GDM1 (cell line): ENCODE results near the gene UTP20.

Experiments
- DNase-seq: peaks from one replicate; lab custom pipeline; 2025; lab: John Stamatoyannopoulos, UW

The UTP20 gene

GRCh38 chr12:101280006-101280505 is at the start of gene UTP20:
Gene UTP20, plus strand, starts transcription at chr12:101280105. Its CDS starts 178 bp downstream, at chr12:101280283.
- DNase-seq: peak; percentile 74

GRCh38 chr12:101230547-101230946 is 49.4 kb upstream of the UTP20 start:
- DNase-seq: no peak

GRCh38 chr12:101231636-101232035 is 48.3 kb upstream of the UTP20 start:
- DNase-seq: no peak

- no peak for DNase-seq
Measured at GRCh38 chr12:101235686-101236085, 44.2 kb upstream of the UTP20 start.

- no peak for DNase-seq
Measured at GRCh38 chr12:101238306-101238705, 41.6 kb upstream of the UTP20 start.

GRCh38 chr12:101238800-101239329 is 41.0 kb upstream of the UTP20 start:
- no peak for DNase-seq

GRCh38 chr12:101243074-101243473 is 36.8 kb upstream of the UTP20 start:
- DNase-seq: no peak

- no peak for DNase-seq
Measured at GRCh38 chr12:101243616-101244015, 36.3 kb upstream of the UTP20 start.

GRCh38 chr12:101256266-101256665 is 23.6 kb upstream of the UTP20 start:
- DNase-seq: no peak

GRCh38 chr12:101257357-101257756 is 22.5 kb upstream of the UTP20 start:
- no peak for DNase-seq

GRCh38 chr12:101267111-101267510 is 12.8 kb upstream of the UTP20 start:
- no peak for DNase-seq

- no peak for DNase-seq
Measured at GRCh38 chr12:101276433-101276832, 3.5 kb upstream of the UTP20 start.

- DNase-seq: no peak
Measured at GRCh38 chr12:101277443-101277842, 2.5 kb upstream of the UTP20 start.

GRCh38 chr12:101287357-101287756 is 7.5 kb downstream of the UTP20 start:
- no peak for DNase-seq

- no peak for DNase-seq
Measured at GRCh38 chr12:101297661-101298060, 17.8 kb downstream of the UTP20 start.

GRCh38 chr12:101298426-101298825 is 18.5 kb downstream of the UTP20 start:
- no peak for DNase-seq

GRCh38 chr12:101299346-101299745 is 19.4 kb downstream of the UTP20 start:
- DNase-seq: no peak

- no peak for DNase-seq
Measured at GRCh38 chr12:101299931-101300330, 20.0 kb downstream of the UTP20 start.

- DNase-seq: no peak
Measured at GRCh38 chr12:101302741-101303140, 22.8 kb downstream of the UTP20 start.

- DNase-seq: no peak
Measured at GRCh38 chr12:101305226-101305779, 25.4 kb downstream of the UTP20 start.

GRCh38 chr12:101305794-101306193 is 25.9 kb downstream of the UTP20 start:
- no peak for DNase-seq

- DNase-seq: no peak
Measured at GRCh38 chr12:101322480-101322879, 42.6 kb downstream of the UTP20 start.

GRCh38 chr12:101323255-101323654 is 43.4 kb downstream of the UTP20 start:
- no peak for DNase-seq

GRCh38 chr12:101325590-101325989 is 45.7 kb downstream of the UTP20 start:
- DNase-seq: no peak
